ENCODE measurements around the gene EPHB1.

Gene EPHB1

GRCh38 chr3:134796281-134797056 lies 1.4 kb downstream of the EPHB1 start:
- Histone ChIP-seq H3K4me3 (ENCODE audit: low read depth, low read length) (peak overlapping the region; percentile 62), H3K27me3 (ENCODE audit: insufficient read depth, low read depth, severe bottlenecking) (peaks cover 17% of the 10 kb centered on the region), H3K36me3 (no peaks in the 10 kb centered on the region), H3K27ac (no peak overlapping the region), H3K9me3 (ENCODE audit: severe bottlenecking) (no peaks in the 10 kb centered on the region)
- DNase-seq: peak; percentile 70
- TF ChIP-seq CTCF (IDR thresholded peaks at IDR 0.05; ENCODE audit: low read depth, low read length): no peak

- TF ChIP-seq CTCF (IDR thresholded peaks at IDR 0.05; ENCODE audit: low read depth, low read length): no peak
- Histone ChIP-seq H3K4me3 (ENCODE audit: low read depth, low read length) (no peak overlapping the region), H3K27me3 (ENCODE audit: insufficient read depth, low read depth, severe bottlenecking) (peaks cover 17% of the 10 kb centered on the region), H3K36me3 (no peaks in the 10 kb centered on the region), H3K27ac (no peak overlapping the region), H3K9me3 (ENCODE audit: severe bottlenecking) (no peaks in the 10 kb centered on the region)
- DNase-seq: no peak
Observed at GRCh38 chr3:134797057-134797740, 2.1 kb downstream of the EPHB1 start.

GRCh38 chr3:134797741-134798451 lies 2.8 kb downstream of the EPHB1 start:
- H3K27ac ChIP-seq: no peak overlapping the region
- peaks cover 17% of the 10 kb centered on the region for H3K27me3 ChIP-seq (ENCODE audit: insufficient read depth, low read depth, severe bottlenecking)
- no peak for TF ChIP-seq CTCF (IDR thresholded peaks at IDR 0.05; ENCODE audit: low read depth, low read length)
- DNase-seq: no peak
- H3K9me3 ChIP-seq (ENCODE audit: severe bottlenecking): no peaks in the 10 kb centered on the region
- H3K36me3 ChIP-seq: no peaks in the 10 kb centered on the region
- no peak overlapping the region for H3K4me3 ChIP-seq (ENCODE audit: low read depth, low read length)

GRCh38 chr3:134798681-134799311 lies 3.7 kb downstream of the EPHB1 start:
- no peak for TF ChIP-seq CTCF (IDR thresholded peaks at IDR 0.05; ENCODE audit: low read depth, low read length)
- Histone ChIP-seq H3K27me3 (ENCODE audit: insufficient read depth, low read depth, severe bottlenecking) (peaks cover 17% of the 10 kb centered on the region), H3K4me3 (ENCODE audit: low read depth, low read length) (no peak overlapping the region), H3K9me3 (ENCODE audit: severe bottlenecking) (no peaks in the 10 kb centered on the region), H3K36me3 (no peaks in the 10 kb centered on the region), H3K27ac (no peak overlapping the region)
- DNase-seq: no peak

- no peaks in the 10 kb centered on the region for H3K9me3 ChIP-seq (ENCODE audit: severe bottlenecking)
- peaks cover 17% of the 10 kb centered on the region for H3K27me3 ChIP-seq (ENCODE audit: insufficient read depth, low read depth, severe bottlenecking)
- no peaks in the 10 kb centered on the region for H3K36me3 ChIP-seq
- no peak for TF ChIP-seq CTCF (IDR thresholded peaks at IDR 0.05; ENCODE audit: low read depth, low read length)
- no peak overlapping the region for H3K27ac ChIP-seq
- DNase-seq: no peak
- no peak overlapping the region for H3K4me3 ChIP-seq (ENCODE audit: low read depth, low read length)
Observed at GRCh38 chr3:134799393-134799792, 4.3 kb downstream of the EPHB1 start.

All from WERI-Rb-1 (cell line).